ENCODE measurements around the gene PRG2. TPM values are rescaled to one million over a fixed set of nuclear protein-coding genes. Genes with fewer than 3 reads are reported as not detected.

PRG2 gene
- total RNA-seq, 1 experiment from 2014 or later: 0.57 TPM

DNA sequence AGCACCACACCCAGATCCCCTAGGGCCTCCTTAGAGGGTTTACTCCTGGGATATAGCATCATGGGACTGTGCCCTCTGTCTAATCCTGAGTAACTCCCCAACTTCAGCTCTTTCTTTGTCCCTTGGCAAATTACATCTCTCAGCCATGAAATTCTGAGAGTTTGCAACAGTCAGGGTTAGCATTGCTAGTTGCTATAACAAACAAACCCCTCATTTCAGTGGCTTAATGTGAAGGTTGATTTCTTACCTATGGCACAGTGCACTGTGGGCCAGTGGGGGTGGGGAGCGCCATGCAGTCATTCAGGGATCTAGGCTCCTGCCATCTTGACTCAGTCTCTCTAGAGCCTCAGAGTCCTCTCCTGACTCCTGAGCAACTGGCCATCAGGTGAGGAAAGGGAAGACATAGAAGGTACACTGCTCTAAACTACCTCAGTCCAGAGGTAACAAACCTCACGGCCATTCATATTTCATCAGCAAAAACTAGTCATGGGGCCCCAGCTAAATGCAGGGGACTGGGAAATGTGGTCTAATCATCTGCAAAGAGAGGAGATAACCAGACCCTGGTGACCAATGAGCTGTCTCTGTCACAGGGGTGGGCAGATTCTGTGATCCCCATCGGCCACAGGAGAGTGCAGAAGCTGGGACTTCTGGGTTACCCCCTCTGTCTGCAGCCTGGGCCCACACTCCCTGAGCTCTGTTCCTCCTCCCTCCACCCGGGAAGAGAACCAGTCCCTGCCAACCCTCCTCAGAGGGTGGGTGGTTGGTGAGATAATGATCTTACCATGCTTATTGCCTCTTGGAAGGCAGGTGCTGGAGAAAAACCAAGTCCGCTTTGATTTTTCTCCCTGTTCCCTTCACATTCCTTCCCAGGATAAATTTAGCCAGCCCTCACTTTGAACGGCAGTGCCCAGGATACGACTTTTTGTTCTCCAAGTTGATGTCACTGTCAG is 27.0 kb downstream of the PRG2 start:
- Mint-ChIP-seq H3K4me1 (peaks cover 27% of the 10 kb centered on the region), H3K27me3 (ENCODE audit: low read depth) (peaks cover 11% of the 10 kb centered on the region; the same call in 1 of the 2 replicates), H3K4me3 (no peak overlapping the region), H3K9me3 (peaks cover 4% of the 10 kb centered on the region; the same call in 1 of the 2 replicates), H3K36me3 (no peaks in the 10 kb centered on the region), H3K27ac (no peak overlapping the region)
- TF ChIP-seq NR1H2 (CRISPR knock-in tag; IDR thresholded peaks at IDR 0.05): no peak
- TF ChIP-seq RORB (CRISPR knock-in tag; IDR thresholded peaks at IDR 0.05): no peak
- no peak for TF ChIP-seq NFE2L1 (CRISPR knock-in tag; IDR thresholded peaks at IDR 0.05)
- TF ChIP-seq, protein P1, sequence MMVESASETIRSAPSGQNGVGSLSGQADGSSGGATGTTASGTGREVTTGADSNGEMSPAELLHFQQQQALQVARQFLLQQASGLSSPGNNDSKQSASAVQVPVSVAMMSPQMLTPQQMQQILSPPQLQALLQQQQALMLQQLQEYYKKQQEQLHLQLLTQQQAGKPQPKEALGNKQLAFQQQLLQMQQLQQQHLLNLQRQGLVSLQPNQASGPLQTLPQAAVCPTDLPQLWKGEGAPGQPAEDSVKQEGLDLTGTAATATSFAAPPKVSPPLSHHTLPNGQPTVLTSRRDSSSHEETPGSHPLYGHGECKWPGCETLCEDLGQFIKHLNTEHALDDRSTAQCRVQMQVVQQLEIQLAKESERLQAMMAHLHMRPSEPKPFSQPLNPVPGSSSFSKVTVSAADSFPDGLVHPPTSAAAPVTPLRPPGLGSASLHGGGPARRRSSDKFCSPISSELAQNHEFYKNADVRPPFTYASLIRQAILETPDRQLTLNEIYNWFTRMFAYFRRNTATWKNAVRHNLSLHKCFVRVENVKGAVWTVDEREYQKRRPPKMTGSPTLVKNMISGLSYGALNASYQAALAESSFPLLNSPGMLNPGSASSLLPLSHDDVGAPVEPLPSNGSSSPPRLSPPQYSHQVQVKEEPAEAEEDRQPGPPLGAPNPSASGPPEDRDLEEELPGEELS (CRISPR knock-in tag; IDR thresholded peaks at IDR 0.05): no peak
- TF ChIP-seq SOX15 (CRISPR knock-in tag; IDR thresholded peaks at IDR 0.05): no peak
- TF ChIP-seq, protein P2, sequence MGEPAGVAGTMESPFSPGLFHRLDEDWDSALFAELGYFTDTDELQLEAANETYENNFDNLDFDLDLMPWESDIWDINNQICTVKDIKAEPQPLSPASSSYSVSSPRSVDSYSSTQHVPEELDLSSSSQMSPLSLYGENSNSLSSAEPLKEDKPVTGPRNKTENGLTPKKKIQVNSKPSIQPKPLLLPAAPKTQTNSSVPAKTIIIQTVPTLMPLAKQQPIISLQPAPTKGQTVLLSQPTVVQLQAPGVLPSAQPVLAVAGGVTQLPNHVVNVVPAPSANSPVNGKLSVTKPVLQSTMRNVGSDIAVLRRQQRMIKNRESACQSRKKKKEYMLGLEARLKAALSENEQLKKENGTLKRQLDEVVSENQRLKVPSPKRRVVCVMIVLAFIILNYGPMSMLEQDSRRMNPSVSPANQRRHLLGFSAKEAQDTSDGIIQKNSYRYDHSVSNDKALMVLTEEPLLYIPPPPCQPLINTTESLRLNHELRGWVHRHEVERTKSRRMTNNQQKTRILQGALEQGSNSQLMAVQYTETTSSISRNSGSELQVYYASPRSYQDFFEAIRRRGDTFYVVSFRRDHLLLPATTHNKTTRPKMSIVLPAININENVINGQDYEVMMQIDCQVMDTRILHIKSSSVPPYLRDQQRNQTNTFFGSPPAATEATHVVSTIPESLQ (CRISPR knock-in tag; IDR thresholded peaks at IDR 0.05): no peak
- no peak for TF ChIP-seq FOXP1 (CRISPR knock-in tag; IDR thresholded peaks at IDR 0.05; ENCODE audit: borderline replicate concordance)
- TF ChIP-seq, protein P3, sequence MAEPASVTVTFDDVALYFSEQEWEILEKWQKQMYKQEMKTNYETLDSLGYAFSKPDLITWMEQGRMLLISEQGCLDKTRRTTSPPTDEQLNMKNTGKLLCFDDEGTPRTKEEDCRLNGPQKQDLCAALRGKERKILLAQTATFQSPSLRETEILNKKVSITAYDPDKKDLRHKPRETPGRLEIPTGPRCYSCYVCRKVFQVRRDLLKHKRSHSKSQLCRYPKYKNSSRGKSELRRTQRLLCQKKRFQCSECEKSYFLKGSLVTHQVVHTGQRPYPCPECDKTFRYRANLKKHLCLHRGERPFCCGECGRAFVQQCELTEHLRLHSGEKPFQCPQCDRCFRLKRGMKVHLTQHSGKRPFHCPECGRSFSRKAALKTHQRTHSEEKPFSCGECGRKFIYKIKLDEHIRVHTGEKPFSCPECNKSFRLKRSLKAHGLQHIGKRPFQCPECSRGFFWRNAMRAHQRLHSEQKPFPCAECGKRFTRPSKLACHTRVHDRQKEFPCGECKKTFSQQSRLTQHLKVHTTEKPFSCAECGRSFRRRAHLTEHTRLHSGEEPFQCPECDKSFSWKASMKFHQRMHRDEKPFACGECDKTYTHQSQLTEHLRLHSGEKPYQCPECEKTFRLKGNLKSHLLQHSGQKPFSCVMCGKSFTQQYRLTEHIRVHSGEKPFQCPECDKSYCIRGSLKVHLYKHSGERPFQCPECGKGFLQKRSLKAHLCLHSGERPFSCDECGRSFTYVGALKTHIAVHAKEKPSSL (CRISPR knock-in tag; conservative IDR thresholded peaks at IDR 0.05): no peak
- DNase-seq (ENCODE audit: low spot score) (no peak), ATAC-seq (no peak)
- ChIA-PET CTCF (interaction anchor here (0.5 to 3.5 kb wide), 6 partner anchors 13 to 675 kb away, joined by 3 to 21 read pairs (median 8); partner anchors contain the start of gene PRG3), POLR2A (no interaction called here)

DNA sequence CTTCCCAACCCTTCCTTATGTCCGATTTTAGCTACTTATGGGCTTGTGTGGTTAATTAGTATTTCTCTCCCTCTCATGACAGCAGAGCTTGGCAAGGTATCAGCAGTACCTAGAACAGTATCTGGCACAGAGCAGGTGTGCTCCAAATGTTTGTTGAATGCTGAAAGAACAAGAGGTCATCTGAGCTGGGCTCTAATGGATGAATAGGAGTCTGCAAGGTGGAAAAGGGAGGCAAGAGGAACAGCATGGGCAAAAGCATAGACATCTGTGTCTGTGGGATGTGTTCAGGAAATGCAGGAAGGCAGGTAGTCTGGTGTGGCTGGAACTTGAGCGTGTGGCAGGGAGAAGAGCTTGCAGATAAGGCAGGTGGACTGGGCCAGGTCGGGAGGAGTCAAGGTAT is 28.5 kb downstream of the PRG2 start:
- Mint-ChIP-seq H3K4me3 (no peak overlapping the region), H3K36me3 (no peaks in the 10 kb centered on the region), H3K9me3 (peaks cover 4% of the 10 kb centered on the region; the same call in 1 of the 2 replicates), H3K27ac (no peak overlapping the region), H3K4me1 (peaks cover 27% of the 10 kb centered on the region), H3K27me3 (ENCODE audit: low read depth) (peaks cover 11% of the 10 kb centered on the region; the same call in 1 of the 2 replicates)
- no peak for DNase-seq (ENCODE audit: low spot score)
- no peak for ATAC-seq
- ChIA-PET CTCF (interaction anchor here (1.5 to 2.6 kb wide), 4 partner anchors 12 to 131 kb away, joined by 5 to 12 read pairs (median 8); partner anchors contain the start of gene PRG3), POLR2A (no interaction called here)
- TF ChIP-seq ZNF317 (CRISPR knock-in tag; IDR thresholded peaks at IDR 0.05; ENCODE audit: borderline replicate concordance, low read depth) (no peak), NFE2L1 (CRISPR knock-in tag; IDR thresholded peaks at IDR 0.05) (no peak), SMAD4 (CRISPR knock-in tag; IDR thresholded peaks at IDR 0.05) (no peak), NFYB (CRISPR knock-in tag; conservative IDR thresholded peaks at IDR 0.05; ENCODE audit: low read depth) (no peak), TP53 (CRISPR knock-in tag; IDR thresholded peaks at IDR 0.05) (no peak), ZNF396 (CRISPR knock-in tag; IDR thresholded peaks at IDR 0.05; ENCODE audit: borderline replicate concordance) (no peak)
- TF ChIP-seq, protein P4, sequence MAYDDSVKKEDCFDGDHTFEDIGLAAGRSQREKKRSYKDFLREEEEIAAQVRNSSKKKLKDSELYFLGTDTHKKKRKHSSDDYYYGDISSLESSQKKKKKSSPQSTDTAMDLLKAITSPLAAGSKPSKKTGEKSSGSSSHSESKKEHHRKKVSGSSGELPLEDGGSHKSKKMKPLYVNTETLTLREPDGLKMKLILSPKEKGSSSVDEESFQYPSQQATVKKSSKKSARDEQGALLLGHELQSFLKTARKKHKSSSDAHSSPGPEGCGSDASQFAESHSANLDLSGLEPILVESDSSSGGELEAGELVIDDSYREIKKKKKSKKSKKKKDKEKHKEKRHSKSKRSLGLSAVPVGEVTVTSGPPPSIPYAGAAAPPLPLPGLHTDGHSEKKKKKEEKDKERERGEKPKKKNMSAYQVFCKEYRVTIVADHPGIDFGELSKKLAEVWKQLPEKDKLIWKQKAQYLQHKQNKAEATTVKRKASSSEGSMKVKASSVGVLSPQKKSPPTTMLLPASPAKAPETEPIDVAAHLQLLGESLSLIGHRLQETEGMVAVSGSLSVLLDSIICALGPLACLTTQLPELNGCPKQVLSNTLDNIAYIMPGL (CRISPR knock-in tag; IDR thresholded peaks at IDR 0.05): no peak
- TF ChIP-seq, protein P5, sequence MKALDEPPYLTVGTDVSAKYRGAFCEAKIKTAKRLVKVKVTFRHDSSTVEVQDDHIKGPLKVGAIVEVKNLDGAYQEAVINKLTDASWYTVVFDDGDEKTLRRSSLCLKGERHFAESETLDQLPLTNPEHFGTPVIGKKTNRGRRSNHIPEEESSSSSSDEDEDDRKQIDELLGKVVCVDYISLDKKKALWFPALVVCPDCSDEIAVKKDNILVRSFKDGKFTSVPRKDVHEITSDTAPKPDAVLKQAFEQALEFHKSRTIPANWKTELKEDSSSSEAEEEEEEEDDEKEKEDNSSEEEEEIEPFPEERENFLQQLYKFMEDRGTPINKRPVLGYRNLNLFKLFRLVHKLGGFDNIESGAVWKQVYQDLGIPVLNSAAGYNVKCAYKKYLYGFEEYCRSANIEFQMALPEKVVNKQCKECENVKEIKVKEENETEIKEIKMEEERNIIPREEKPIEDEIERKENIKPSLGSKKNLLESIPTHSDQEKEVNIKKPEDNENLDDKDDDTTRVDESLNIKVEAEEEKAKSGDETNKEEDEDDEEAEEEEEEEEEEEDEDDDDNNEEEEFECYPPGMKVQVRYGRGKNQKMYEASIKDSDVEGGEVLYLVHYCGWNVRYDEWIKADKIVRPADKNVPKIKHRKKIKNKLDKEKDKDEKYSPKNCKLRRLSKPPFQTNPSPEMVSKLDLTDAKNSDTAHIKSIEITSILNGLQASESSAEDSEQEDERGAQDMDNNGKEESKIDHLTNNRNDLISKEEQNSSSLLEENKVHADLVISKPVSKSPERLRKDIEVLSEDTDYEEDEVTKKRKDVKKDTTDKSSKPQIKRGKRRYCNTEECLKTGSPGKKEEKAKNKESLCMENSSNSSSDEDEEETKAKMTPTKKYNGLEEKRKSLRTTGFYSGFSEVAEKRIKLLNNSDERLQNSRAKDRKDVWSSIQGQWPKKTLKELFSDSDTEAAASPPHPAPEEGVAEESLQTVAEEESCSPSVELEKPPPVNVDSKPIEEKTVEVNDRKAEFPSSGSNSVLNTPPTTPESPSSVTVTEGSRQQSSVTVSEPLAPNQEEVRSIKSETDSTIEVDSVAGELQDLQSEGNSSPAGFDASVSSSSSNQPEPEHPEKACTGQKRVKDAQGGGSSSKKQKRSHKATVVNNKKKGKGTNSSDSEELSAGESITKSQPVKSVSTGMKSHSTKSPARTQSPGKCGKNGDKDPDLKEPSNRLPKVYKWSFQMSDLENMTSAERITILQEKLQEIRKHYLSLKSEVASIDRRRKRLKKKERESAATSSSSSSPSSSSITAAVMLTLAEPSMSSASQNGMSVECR (CRISPR knock-in tag; IDR thresholded peaks at IDR 0.05; ENCODE audit: borderline replicate concordance): no peak
- TF ChIP-seq, protein P6, sequence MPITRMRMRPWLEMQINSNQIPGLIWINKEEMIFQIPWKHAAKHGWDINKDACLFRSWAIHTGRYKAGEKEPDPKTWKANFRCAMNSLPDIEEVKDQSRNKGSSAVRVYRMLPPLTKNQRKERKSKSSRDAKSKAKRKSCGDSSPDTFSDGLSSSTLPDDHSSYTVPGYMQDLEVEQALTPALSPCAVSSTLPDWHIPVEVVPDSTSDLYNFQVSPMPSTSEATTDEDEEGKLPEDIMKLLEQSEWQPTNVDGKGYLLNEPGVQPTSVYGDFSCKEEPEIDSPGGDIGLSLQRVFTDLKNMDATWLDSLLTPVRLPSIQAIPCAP (CRISPR knock-in tag; IDR thresholded peaks at IDR 0.05): no peak
- TF ChIP-seq, protein P7, sequence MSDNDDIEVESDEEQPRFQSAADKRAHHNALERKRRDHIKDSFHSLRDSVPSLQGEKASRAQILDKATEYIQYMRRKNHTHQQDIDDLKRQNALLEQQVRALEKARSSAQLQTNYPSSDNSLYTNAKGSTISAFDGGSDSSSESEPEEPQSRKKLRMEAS (CRISPR knock-in tag; IDR thresholded peaks at IDR 0.05): no peak

Data from WTC11 (cell line).